GM19351 (cell line): ENCODE measurements around the gene PRKCE.

ENCODE experiments used
- ATAC-seq: cut with Tn5 transposase; IDR thresholded peaks from one replicate; pipeline ENCODE4 v1.9.1; 2021; ENCODE audit warnings: mild to moderate bottlenecking, moderate library complexity; ENCODE audit not compliant: unreplicated experiment

PRKCE gene

GRCh38 chr2:46153996-46154753, 502.7 kb downstream of the PRKCE start:
- ATAC-seq = no peak

- no peak for ATAC-seq
Observed at GRCh38 chr2:46157072-46157965, 505.8 kb downstream of the PRKCE start.

DNA sequence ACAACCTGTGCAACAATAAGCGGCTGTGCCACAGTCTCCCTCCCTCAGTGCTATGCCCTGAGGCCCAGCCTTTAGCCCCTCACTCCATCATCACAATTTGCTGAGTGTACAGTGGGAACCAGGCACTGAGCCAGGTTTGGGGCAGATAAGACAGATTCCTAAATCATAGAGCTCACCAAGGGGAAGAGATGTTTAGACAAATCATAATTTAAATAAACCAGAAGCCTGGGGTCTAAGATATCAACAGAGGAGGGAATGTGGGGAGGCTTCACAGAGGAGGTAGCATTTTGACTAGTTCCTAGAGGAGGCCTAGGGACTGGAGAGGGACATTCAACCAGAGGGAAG, 506.5 kb downstream of the PRKCE start:
- ATAC-seq = no peak

DNA sequence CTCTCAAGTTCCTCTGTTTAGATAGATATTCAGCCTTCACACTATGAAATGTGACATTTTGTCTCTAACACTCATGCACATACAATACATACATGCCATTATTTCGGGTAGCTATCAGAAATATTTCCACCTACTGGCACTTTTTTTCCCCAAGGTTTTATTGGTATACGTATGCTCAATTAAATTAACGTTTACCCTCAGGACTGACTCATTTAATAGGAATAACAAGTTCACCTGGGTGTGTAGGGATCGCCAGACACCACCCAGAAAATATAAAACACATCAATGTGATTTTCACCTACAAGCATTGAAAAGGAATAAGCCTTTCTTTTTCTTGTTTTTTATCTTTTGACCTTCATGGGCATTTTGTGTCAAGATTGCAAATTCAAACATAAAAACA, 507.2 kb downstream of the PRKCE start:
- ATAC-seq = no peak

GRCh38 chr2:46160326-46160725, 508.9 kb downstream of the PRKCE start:
- ATAC-seq = no peak

DNA sequence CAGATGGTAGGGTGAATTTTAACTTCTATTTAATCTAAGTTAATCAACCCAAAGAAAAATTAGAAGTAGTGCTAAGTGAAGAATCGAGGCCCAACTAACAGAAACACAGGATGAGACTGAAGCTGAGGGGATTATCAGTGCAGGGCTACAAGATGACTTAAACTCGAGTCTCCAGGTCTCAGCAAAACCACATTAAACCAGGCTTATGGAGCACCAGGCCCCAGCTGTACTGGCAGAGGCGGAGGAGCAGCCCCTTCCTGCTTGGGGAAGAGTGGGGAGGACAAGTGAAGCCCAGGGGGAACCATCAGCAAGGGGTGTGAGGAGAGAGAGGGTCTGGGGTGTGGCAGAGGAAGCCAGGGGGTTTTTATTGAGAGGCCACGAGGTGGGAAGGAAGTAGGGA, 509.8 kb downstream of the PRKCE start:
- ATAC-seq = no peak

DNA sequence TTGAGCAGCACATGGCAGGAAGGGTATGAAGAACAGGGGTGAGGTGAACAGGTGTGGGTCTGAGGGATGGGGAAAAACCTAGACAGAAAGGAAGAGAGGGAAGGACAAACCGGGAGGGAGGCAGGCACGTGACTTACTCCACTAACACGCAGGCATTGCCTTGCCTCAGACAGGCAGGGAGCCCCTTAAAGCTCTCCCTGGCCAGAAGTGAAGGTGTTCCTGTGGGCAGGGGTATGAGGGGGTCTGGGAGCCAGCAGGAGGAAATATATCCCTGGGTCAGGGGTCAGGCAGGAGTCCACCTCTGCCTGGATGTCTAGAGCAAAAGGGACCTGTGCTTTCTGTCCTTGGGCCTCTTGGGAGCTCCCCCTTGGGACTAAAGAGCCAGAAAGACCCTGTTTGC, 510.4 kb downstream of the PRKCE start:
- ATAC-seq = no peak

DNA sequence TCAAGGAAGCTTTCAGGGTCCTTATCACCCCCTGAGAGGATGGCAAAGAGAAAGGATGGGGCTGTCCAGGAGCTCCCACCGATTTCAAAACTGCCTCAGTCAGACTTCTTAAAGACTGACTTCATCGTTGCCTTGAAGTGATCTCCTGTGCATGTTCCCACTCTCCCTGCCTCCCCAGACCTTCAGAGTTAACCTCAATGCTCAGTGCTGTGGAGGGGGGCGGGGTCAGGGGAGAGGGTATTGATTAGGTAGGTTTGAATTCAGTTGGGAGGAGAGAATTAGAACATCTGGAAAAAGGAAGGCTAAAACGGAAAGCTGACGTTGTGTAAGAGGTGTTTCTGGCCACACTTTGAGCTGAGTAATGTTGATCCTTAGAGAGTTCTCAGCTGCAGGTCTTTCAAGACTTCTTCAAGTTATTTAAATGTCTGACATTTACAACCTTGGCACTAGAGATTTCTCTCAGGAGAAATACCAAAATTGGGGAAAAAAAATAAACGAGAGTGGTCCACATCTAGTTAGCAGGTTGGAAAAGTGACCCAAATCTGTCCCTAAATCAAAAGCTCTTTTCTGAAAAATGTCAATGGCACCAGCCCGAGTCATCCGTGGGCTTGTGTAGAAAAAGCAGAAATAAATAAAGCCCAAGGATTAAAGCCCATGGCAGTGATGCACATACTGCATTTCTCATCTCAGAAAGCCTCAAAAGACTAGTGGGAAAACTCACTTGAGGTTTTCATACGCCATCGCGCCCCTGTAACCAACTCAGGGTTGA, 511.0 kb downstream of the PRKCE start:
- no peak for ATAC-seq

DNA sequence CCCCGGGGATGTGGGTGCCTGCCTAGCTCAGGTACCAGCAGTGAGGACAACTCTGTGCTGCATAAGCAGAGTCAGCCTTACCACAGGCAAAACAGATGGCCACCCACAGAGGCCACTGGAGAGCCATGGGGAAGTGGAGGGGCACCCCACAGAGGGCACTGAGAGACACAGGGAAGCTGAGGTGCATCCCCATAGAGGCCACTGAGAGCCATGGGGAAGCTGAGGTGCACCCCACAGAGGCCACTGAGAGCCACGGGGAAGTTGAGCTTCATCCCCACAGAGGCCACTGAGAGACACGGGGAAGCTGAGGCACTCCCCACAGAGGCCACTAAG, 511.6 kb downstream of the PRKCE start:
- ATAC-seq = no peak

- ATAC-seq = no peak
Observed at GRCh38 chr2:46163804-46164528, 512.5 kb downstream of the PRKCE start.

DNA sequence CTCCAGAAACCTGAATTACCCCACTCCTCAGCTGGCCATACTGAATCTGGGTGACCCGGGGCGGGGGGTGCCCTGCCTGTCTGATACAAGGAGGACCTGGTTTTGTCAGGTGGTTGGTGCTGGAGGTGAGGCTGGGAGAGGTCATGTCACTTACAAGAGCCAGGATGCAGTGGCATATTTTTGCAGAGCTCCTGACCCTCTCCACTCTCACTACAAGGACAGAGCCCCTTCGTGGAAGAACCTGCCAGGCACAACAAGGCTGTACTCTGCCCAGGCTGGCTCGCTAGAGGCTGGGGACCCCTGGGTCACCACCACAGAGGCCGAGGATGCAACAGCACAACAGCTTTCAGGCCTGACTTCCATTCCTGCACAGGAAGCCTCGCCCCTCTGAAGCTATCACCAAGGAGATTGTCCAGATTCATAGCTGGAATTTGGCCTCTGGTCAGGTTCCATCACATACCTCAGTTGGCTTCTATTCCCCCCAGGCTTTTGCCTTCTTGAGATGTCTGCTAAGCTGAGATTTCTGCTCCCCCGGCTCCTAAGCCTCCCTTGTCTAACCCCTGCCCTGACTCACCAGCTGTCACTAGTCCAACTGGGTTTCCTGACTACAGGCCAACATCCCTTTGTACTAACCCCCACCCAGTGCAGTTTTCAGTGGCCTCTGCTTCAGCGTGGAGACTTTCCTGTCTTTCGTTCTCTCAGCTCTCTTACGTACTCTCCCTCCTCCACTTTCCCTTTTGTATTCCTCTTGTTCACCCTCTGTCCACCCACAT, 513.2 kb downstream of the PRKCE start:
- no peak for ATAC-seq

DNA sequence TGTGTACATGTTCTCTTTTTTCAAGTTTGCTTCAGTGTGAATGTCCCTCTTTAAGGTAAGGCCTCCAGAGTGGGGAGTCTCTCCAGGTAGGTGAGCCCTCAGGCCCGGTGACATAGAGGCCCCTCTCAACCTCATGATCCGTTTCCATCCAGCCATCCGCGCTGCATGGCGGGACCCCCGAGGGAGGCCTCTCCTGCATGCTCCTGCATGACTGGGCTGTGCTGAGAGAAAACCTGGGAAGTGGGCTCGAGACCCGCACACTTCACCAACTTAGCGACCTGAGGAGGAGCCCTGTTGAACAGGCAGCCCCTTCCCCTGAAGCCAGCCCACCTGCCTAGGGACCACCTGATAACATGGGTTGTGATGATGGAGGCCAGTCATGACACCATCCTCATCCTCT, 514.4 kb downstream of the PRKCE start:
- no peak for ATAC-seq

DNA sequence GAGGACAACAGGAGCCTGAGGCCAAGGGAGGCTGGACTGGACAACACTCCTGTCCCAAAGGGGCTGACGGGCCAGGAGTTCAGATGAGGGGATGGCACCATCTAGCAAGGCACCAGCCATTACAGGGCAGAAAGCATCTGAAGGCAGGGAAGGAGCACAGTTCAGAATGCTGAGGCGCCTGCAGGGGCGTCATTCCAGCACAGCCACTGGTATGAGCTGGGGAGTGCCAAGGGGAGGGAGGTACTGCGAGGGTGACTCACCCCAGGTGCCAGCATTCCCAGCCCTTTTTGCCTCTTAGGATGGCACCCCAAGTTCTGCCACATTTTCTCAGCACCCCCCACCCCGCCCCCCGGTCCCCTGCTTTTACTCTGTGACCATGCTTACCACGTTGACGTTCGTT, 515.9 kb downstream of the PRKCE start:
- no peak for ATAC-seq

DNA sequence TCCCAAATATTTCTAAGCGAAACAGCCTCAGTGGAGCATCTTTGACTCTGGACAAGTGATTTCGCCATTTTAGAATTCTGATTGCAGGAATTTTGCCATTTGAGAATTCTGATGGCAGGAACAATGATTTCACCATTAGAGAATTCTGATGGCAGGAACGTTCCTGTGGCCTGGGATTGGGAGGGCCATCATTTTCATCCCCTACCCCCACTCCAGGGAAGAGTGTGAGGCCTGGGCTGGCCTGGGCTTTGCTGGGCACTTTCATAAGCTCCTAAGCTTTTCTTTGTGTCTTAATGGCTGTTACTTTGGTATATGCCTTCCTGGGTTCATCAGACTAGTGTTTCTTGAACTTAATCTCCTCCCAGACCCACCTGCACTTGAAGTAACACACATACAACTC, 516.4 kb downstream of the PRKCE start:
- no peak for ATAC-seq

DNA sequence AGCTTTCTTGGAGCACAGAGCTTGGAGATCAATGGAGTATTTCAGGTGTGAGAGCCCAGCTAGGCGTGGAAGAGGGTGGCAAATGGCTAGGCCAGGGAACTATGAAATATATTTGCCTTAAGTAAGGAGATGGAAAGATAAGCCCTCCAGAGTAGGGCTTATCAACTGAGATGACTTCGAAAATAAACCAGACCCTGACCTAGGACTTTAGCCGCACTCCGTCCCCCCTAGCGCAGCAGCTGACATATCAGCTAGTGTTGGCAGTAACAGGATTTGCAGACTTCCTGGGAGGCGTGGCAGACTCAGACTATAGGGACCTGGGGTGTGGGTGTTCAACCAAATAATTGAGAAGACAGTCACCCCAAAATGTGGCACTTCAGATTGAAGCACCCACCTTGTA, 518.0 kb downstream of the PRKCE start:
- ATAC-seq = no peak

DNA sequence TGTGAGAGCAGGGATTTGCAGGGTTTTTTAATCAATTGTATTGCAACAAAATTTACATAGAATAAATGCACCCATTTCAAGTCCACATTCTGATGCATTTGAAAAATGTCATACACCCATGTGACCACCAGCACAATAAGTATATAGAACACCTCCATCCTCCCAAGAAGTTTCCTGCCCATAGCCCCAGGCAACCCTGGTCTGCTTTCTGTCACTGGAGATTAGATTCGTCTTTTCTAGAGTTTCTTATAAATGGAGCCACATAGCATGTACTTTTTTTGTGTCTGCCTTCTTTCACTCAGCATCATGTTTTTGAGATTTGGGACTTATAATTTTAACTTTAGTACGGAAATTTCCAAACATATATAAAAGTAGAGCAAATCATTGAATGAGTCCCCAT, 518.6 kb downstream of the PRKCE start:
- ATAC-seq = no peak

DNA sequence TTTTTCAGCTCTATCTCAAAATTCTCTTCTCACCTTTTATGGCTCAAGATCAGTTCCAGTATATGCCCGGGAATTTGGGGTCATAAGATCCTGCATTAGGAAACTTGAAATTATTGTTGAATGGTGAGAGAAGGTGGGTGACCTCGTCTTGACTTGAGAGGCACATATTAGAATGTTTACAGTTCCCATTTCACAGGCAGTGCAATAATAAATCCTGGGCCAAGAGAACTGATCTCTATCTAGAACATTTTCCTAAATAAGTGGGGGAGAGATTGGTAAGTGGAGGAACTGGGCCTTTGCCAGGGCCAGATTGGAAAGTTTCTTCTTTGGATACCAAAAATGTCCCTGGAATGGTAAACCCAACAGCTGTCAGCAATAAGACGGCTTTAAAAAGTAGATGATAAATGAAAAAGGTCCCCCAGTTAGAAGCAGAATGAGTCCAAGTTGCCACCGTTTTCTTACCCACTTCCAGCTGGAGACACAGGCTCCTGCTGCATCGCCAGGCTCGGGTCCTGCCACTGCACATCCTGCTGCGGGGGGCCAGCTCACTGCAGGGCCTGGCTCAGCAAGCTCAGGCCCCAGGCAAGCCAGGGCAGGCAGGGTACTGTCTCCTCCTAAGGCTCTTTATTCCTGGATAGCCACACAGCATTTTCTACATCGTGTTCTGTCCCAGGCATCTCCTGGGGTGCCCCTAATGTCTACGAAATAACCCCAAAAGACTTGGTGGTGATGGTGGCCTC, 519.3 kb downstream of the PRKCE start:
- ATAC-seq = no peak

DNA sequence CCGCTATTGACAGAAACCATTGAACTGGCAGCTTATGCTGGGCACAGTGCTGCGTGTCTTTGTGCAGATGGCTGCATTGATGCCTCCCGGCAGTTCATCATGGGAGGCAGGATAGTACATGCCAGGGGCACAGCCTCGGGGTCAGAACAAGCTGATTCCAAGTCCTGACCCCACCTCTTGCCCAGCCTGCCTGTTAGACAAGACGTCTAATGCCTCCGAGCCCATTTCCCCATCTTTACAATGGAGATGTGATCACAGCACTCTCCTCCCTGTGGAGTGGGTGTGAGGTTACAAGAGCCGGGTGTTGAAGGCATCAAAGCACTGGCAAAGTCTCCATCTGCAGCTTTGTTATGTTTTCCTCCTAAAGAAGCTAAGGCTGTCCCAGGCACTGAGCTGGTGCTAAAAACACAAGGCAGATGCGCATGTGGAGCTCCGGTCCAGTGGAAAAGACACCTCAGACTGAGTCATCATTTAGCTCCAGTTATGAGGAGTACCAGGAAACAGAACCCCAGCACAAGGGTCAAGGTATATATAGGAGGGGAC, 520.0 kb downstream of the PRKCE start:
- no peak for ATAC-seq

- ATAC-seq = no peak
Observed at GRCh38 chr2:46171996-46172546, 520.6 kb downstream of the PRKCE start.
